Measurements from ENCODE around the gene GPR84. TPM values are rescaled to one million over a fixed set of nuclear protein-coding genes. Genes with fewer than 3 reads are reported as not detected.

The GPR84 gene
- total and polyA plus RNA-seq, 10 of the 15 experiments (the other 5 are each of a cell fraction or from before 2014, with no cell fraction given), result 0.37 to 4.7 (median 2.6) TPM

DNA sequence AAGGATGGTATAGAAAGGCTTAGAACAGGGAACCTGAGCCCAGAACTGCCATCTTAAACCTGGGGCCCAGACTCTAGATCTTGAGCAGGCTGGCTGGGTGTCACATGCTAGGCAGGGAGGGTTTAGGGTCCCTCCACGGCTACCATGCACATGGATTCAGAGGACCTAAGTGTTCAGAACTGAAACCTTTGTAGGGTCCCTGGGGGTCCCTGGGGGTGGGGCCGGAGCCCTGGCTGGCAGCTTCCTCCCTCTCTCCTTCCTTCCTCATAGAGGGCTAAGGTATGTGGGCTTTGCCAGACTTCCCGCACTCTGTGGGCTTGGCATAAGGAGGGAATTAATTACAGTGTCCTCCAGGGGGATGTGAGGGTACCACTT, 24.8 kb upstream of the GPR84 start (continued):
- TF ChIP-seq, protein P1, sequence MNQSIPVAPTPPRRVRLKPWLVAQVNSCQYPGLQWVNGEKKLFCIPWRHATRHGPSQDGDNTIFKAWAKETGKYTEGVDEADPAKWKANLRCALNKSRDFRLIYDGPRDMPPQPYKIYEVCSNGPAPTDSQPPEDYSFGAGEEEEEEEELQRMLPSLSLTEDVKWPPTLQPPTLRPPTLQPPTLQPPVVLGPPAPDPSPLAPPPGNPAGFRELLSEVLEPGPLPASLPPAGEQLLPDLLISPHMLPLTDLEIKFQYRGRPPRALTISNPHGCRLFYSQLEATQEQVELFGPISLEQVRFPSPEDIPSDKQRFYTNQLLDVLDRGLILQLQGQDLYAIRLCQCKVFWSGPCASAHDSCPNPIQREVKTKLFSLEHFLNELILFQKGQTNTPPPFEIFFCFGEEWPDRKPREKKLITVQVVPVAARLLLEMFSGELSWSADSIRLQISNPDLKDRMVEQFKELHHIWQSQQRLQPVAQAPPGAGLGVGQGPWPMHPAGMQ (IDR thresholded peaks at IDR 0.05; ENCODE audit: borderline replicate concordance), result no peak
- TF ChIP-seq ASH2L (IDR thresholded peaks at IDR 0.05; ENCODE audit: borderline replicate concordance, low read depth), result no peak
- no peak for TF ChIP-seq SMAD5 (IDR thresholded peaks at IDR 0.05; ENCODE audit: low read depth)

DNA sequence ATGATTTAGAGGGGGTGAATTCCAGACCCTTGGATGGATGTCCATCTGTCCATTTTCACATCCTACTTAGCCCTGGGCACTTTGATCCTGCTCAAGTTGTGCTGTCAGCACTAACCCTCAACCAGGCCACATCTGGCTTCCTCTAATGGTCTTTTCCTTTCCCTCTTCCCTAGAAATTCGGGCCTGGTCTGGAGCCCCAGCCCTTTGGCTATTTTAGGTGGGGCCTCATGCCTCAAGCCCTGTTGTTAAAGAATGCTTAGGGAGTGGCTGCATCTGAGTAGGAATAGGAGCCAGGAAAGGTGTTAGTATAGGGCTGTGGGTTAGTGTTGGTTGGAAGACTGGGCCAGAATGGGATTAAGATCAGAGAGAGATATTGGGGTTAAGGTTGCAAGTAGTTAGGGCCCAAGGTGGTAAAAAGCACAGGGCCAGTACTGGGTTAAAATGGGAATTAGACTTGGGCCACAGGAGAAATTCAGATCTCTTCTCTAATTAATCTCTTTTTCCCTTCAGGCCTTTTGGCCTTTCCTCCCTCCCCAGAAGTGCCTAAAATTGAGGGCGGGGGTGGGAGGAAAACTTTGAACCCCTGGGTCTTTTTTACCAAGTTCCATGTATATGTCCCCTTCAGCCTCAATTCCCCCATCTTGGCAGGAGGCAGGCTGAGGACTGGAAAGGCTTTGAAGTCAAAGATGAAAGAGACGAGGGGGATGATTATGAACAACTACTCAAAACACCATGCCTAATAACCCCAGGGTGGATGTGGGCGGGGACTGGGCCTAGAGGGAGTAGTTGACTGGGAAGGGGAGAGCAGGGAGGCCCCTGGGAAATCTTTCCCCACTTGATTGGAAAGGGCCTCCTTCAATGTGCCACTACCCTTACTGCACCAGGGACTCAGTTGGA, 24.2 kb upstream of the GPR84 start:
- BruUV-seq (replicated peaks), result no TSS peak
- no peak overlapping the region for H3K4me3 ChIP-seq
- WGBS (ENCODE audit: insufficient coverage, insufficient replicate concordance, low lambda C conversion rate, missing lambda C conversion rate), result 44% methylated on average over 4 of the region's 4 CpGs
- ATAC-seq, result no peak
- CTCF ChIA-PET, result interaction anchor here (0.6 to 4.5 kb wide), 11 partner anchors 8 to 356 kb away, joined by 3 to 13 read pairs (median 4); no protein-coding TSS in a partner anchor
- intact Hi-C loops (cut with micrococcal nuclease; ENCODE audit: unreplicated experiment) (no loop called here), in situ Hi-C loops (cut with MboI) (no loop called here)
- H4K20me1 ChIP-seq (ENCODE audit: control insufficient read depth, insufficient read depth), result no peaks in the 10 kb centered on the region
- H3K9me3 ChIP-seq (replicated peaks; ENCODE audit: control insufficient read depth, insufficient read depth, low read length), result no peaks in the 10 kb centered on the region
- no peaks in the 10 kb centered on the region for H3K36me3 ChIP-seq (ENCODE audit: control insufficient read depth in 2 of 2, insufficient read depth in 2 of 2, low read length in 1 of 2)
- no peak overlapping the region for H2AFZ ChIP-seq (ENCODE audit: control insufficient read depth, low read depth, low read length)
- no peak for DNase-seq (ENCODE audit: low read depth, low spot score)
- no peaks in the 10 kb centered on the region for H3K79me2 ChIP-seq (ENCODE audit: control insufficient read depth, insufficient read depth, low read length)
- H3K9ac ChIP-seq (ENCODE audit: control insufficient read depth, insufficient read depth, low read length), result no peak overlapping the region
- RAD21 ChIA-PET (ENCODE audit: unreplicated experiment), result interaction anchor here (0.7 kb wide), 1 partner anchor 113 kb away, joined by 3 read pairs; no protein-coding TSS in a partner anchor
- no peaks in the 10 kb centered on the region for H3K27me3 ChIP-seq (replicated peaks in 1 of 2; ENCODE audit: control insufficient read depth in 2 of 2, insufficient read depth in 2 of 2, low read length in 1 of 2)
- SMC1A ChIA-PET (ENCODE audit: uncharacterized antibody, unreplicated experiment), result interaction anchor here (1.1 to 2.2 kb wide), 3 partner anchors 11 to 51 kb away, joined by 4 to 9 read pairs (median 9); no protein-coding TSS in a partner anchor
- no peak overlapping the region for H3K27ac ChIP-seq (ENCODE audit: control insufficient read depth, insufficient read depth)
- POLR2A ChIA-PET, result interaction anchor here (0.6 to 0.9 kb wide), 3 partner anchors 40 to 169 kb away, joined by 3 to 5 read pairs (median 4); no protein-coding TSS in a partner anchor
- FAIRE-seq, result no peak
- H3K4me2 ChIP-seq (ENCODE audit: control insufficient read depth, insufficient read depth), result no peak overlapping the region
- peaks cover 14% of the 10 kb centered on the region for H3K4me1 ChIP-seq (ENCODE audit: control insufficient read depth, insufficient read depth, low read length)
- TF ChIP-seq STAT1 (conservative IDR thresholded peaks at IDR 0.05), result no peak
- no peak for TF ChIP-seq ESRRA (IDR thresholded peaks at IDR 0.05; ENCODE audit: low read length)
- no peak for TF ChIP-seq ETV6 (conservative IDR thresholded peaks at IDR 0.05 in 1 of 2, IDR thresholded peaks at IDR 0.05 in 1 of 2; ENCODE audit: borderline replicate concordance in 1 of 2, low read depth in 1 of 2)
- no peak for TF ChIP-seq RAD21 (IDR thresholded peaks at IDR 0.05; ENCODE audit: insufficient read depth, low read depth, low read length)
- no peak for TF ChIP-seq ZNF217 (IDR thresholded peaks at IDR 0.05)
- TF ChIP-seq, protein P2, sequence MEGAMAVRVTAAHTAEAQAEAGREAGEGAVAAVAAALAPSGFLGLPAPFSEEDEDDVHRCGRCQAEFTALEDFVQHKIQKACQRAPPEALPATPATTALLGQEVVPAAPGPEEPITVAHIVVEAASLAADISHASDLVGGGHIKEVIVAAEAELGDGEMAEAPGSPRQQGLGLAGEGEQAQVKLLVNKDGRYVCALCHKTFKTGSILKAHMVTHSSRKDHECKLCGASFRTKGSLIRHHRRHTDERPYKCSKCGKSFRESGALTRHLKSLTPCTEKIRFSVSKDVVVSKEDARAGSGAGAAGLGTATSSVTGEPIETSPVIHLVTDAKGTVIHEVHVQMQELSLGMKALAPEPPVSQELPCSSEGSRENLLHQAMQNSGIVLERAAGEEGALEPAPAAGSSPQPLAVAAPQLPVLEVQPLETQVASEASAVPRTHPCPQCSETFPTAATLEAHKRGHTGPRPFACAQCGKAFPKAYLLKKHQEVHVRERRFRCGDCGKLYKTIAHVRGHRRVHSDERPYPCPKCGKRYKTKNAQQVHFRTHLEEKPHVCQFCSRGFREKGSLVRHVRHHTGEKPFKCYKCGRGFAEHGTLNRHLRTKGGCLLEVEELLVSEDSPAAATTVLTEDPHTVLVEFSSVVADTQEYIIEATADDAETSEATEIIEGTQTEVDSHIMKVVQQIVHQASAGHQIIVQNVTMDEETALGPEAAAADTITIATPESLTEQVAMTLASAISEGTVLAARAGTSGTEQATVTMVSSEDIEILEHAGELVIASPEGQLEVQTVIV (IDR thresholded peaks at IDR 0.05; ENCODE audit: borderline replicate concordance, partially characterized antibody), result no peak
- TF ChIP-seq, protein P3, sequence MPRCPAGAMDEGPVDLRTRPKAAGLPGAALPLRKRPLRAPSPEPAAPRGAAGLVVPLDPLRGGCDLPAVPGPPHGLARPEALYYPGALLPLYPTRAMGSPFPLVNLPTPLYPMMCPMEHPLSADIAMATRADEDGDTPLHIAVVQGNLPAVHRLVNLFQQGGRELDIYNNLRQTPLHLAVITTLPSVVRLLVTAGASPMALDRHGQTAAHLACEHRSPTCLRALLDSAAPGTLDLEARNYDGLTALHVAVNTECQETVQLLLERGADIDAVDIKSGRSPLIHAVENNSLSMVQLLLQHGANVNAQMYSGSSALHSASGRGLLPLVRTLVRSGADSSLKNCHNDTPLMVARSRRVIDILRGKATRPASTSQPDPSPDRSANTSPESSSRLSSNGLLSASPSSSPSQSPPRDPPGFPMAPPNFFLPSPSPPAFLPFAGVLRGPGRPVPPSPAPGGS (IDR thresholded peaks at IDR 0.05; ENCODE audit: borderline replicate concordance, insufficient read depth, low read depth, low read length, poor library complexity, severe bottlenecking), result no peak
- TF ChIP-seq, protein P4, sequence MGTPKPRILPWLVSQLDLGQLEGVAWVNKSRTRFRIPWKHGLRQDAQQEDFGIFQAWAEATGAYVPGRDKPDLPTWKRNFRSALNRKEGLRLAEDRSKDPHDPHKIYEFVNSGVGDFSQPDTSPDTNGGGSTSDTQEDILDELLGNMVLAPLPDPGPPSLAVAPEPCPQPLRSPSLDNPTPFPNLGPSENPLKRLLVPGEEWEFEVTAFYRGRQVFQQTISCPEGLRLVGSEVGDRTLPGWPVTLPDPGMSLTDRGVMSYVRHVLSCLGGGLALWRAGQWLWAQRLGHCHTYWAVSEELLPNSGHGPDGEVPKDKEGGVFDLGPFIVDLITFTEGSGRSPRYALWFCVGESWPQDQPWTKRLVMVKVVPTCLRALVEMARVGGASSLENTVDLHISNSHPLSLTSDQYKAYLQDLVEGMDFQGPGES (IDR thresholded peaks at IDR 0.05), result no peak
- TF ChIP-seq, protein P5, sequence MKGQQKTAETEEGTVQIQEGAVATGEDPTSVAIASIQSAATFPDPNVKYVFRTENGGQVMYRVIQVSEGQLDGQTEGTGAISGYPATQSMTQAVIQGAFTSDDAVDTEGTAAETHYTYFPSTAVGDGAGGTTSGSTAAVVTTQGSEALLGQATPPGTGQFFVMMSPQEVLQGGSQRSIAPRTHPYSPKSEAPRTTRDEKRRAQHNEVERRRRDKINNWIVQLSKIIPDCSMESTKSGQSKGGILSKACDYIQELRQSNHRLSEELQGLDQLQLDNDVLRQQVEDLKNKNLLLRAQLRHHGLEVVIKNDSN (IDR thresholded peaks at IDR 0.05; ENCODE audit: borderline replicate concordance, extremely low read length, insufficient read depth, low read depth, low read length), result no peak

Measured in GM12878 (cell line).